Right ventricle myocardium inferior (tissue), 1 donor: ENCODE results near the gene TLCD5. TPM values are rescaled to one million over a fixed set of nuclear protein-coding genes. Genes with fewer than 3 reads are reported as not detected.

Experiments used
- ATAC-seq: fragments of 200-7000 bp; cut with Tn5 transposase; one replicate; pipeline ENCODE4 v1.9.1; 2020; ENCODE audit warnings: mild to moderate bottlenecking, moderate library complexity
- DNase-seq: peaks from one replicate; pipeline ENCODE4 v3.0.0; 2021; ENCODE audit errors: missing footprints
- intact Hi-C: fragments of 100-400 bp; cut with DNase I; formaldehyde crosslinking; loops from one replicate; pipeline ENCODE4 v1.11.0; 2022
- total RNA-seq: library from RNA; stranded (reverse); fragmentation: NEBNext Ultra II Directional; extraction: Animal tissue kit (Norgen Biotek cat#: 25700); gene quantifications from one replicate; pipeline ENCODE4 v1.2.1, GENCODE V29; 2021
- donor health status: DM: no; HTN: yes; CAD: no; lungs with severe emphysema.

Gene TLCD5
- total RNA-seq, 1 donor from 2014 or later: 8.4 TPM

DNA sequence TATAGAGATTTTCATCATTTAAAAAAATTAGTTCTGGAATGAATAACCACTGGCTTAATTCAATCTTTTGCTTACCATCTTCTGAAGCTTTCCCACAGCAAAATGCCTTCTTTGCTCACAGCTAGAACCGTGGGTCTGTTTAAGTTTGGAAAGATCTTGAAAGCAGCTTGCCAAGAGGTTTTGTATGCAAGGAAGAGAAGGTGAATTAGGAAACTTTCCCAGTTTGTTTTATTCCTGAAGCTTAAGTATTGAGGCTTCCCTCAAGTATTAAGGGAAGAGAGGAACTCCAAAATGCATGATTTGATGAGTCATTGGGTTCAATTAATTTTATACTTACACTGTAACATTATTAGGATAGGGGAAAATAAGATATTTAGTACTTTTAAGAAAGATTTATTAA is 9.2 kb downstream of the TLCD5 start:
- DNase-seq: no peak
- ATAC-seq: no peak
- intact Hi-C loops: loop anchor here (10.0 kb wide), 1 partner anchor 620 kb away; no protein-coding TSS in a partner anchor

DNA sequence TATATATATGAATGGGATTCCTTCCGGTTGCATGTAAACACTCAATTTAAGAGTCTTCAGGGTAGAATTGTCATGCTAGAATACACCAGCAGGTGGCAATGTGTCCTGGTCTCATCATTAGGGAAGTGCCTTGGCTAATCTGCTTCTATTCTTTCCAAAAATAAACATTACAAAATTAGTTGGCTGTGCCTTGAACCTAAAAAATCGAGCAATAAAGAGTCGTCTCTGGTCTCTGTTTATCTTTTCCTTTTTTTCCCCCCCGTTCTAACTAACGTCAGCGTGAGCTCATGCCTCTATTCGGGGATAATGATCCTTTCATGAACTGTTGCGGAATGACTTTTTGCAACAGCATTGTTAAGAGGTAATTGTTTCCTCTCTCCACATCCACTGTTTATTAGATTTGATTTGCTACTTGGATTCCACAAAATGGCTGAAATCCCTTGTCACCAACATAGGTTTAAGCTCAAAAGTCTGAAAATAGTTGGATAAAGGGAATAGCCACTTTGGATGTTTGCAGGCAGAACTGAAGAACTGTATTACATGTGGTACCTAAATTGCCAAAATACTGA is 9.9 kb downstream of the TLCD5 start:
- DNase-seq: no peak
- peak; percentile 36 for ATAC-seq
- intact Hi-C loops: loop anchor here (5.0 to 10.0 kb wide), 2 partner anchors 42 to 620 kb away; no protein-coding TSS in a partner anchor

DNA sequence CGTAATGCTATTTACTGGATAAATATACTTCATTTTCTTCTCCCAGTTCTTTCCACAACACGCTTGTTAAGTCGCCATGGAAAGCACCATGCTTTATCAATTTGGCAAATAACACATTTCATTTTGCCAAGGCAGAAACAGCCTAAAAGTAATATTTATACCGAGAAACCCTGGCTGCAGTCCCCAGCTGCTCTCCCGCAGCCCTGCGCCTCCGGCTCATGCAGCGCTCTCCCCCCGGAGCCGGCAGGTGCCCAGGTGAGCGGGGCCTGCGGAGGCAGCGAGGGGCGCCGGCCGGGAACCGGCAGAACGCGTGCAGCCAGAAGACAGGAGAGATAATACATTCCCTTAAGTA is 10.4 kb downstream of the TLCD5 start:
- intact Hi-C loops: loop anchor here (5.0 to 10.0 kb wide), 2 partner anchors 42 to 619 kb away; no protein-coding TSS in a partner anchor
- peak; percentile 27 for ATAC-seq

DNA sequence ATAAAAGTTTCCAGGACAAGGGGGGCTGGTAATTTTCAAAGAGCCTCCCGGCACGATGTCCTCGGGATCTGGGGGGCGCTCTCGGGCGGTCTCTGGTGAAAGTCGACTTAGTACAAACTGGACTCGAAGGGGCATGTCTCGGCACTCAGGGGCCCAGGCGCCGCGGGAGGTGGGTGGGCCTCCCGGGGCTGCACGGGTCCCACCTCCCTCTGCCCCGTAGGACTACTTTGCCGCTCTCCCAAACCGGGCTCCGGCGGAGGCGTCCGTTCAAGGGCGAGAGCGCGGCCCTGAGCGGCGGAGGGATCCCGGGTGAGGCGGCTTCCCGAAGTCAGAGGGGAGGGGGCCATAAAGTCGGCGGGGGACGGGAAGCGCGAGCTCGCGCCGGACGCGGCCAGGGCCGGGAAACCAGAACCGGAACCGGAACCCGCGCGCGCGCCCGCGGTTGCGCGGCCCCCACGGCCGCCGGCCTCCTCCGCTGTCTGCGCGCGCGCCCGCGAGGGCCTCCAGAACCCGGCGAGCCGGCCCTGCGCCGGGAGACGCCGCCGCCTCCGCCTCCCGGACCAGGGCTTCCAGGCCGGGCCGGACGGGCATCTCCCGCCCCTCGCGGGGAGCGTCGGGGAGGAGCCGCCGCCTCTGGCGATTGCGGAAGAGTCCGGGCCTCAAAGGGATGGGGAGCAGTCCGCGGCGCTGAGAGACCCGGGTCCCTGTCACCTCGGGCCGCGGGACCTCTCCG is 11.0 kb downstream of the TLCD5 start, which contains the start of gene ARHGEF12:
TSS of gene ARHGEF12 (plus strand) at position 506 of the 733 bp plus-strand sequence. CDS start 831 bp downstream, outside the sequence.
- intact Hi-C loops: loop anchor here (2.0 to 10.0 kb wide), 4 partner anchors 41 to 619 kb away; no protein-coding TSS in a partner anchor
- peak; percentile 96 for DNase-seq
- ATAC-seq: peak; percentile 84

More for the DNA sequence above, 10.4 kb downstream of the TLCD5 start:
- DNase-seq: no peak

GRCh38 chr11:120336641-120337354 is 11.7 kb downstream of the TLCD5 start:
- peak; percentile 77 for DNase-seq
- peak; percentile 29 for ATAC-seq
- intact Hi-C loops: loop anchor here (2.0 to 10.0 kb wide), 4 partner anchors 41 to 618 kb away; no protein-coding TSS in a partner anchor

DNA sequence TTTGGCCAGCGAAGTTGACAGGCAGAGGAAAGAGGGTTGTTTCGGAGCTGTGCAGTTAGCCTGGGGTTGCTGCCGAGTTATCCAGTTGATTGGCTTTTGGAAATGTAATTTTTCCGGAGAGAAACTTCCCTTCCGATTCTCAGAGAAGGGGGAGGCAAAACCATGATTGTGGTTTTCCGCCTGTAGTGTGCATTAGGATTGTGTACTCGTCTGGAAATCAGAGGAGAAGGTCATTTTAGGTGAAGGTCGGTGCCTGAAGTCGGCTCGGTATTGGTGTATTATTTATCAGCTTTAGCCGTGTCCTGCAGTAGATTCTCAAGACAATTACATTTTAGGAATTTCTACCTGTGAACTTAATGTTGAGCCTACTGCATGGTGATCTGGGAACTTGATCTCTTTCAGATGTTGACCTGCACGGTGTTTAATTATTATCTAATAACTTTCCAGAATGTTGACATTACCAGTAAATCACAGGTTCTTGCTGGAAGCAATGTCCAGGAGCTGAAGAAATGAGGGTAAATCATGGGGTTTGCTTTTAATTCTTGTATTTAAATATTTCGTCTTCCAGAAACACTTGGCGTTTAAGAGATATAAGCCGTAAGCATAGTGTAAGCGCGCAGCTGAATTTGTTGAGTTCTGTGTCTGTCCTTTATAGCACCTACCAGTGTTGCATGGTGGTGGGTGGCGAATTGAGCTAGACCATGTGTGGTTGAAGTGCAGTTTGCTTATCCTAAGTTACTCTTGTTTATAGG is 12.4 kb downstream of the TLCD5 start:
- ATAC-seq: no peak
- DNase-seq: no peak
- intact Hi-C loops: loop anchor here (2.0 to 10.0 kb wide), 4 partner anchors 40 to 617 kb away; no protein-coding TSS in a partner anchor

DNA sequence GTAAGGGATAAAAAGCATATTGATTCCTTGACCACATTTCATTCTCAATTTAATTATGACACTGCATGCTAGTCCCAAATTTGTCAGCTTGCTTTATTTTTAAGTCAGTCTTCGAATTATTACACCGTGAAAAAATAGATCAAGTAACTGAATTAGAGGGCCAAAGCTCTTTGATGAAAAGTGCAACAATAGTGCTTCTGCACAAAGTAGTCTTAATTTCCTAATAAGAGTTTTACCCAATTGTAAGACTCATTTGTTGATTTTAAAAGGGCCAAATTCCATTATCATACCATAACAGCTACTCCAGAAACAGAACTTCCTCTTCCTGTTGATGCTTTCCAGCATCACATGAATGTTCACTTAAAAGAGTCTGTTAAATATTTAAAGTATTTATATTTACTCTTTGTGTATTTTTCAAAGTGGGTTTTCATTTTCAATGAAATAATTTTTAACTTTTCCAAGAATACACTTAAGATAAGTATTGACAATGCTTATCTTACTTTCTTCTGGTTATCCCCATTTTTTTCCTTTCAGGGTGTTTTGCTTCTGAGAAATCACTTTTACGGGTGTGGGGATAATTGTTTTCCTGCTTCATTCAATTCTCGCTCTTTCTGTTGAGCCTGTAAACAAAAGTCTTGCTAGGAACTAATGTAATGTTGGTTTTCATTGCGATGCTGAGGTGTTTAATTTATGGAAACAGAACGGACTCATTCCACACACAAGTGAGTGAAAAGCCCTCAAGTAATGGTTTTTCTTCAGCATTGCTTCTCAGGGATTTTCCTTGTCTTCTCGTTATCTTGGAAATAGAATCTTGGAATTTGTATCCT is 13.2 kb downstream of the TLCD5 start:
- intact Hi-C loops: loop anchor here (5.0 to 10.0 kb wide), 2 partner anchors 39 to 616 kb away; no protein-coding TSS in a partner anchor
- DNase-seq (no peak), ATAC-seq (no peak)

DNA sequence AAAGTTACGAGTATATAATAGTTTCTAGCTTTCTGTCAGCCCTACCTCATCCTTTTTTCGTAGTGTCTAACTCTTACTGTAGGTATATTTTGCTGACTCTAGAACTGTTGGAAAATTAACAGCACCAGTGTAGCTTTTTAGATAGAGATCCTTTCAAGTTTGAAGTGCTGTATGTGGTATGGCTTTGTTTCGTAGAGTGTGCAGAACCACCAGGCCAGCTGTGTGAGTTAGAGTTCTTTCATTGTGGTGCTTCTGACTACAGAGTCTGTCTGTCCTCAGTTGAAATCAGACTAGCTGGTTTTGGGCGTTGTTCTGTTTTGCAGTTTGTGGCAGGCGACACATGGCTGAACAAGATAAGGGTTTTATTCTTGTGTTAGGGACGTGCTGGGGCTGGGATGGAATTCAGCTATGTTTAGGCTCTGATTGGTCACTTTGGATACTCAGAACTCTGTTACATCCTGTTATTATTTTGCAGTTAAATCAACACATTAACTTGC is 14.3 kb downstream of the TLCD5 start:
- intact Hi-C loops: loop anchor here (5.0 to 10.0 kb wide), 2 partner anchors 38 to 615 kb away; no protein-coding TSS in a partner anchor
- DNase-seq (no peak), ATAC-seq (peak; percentile 40)

DNA sequence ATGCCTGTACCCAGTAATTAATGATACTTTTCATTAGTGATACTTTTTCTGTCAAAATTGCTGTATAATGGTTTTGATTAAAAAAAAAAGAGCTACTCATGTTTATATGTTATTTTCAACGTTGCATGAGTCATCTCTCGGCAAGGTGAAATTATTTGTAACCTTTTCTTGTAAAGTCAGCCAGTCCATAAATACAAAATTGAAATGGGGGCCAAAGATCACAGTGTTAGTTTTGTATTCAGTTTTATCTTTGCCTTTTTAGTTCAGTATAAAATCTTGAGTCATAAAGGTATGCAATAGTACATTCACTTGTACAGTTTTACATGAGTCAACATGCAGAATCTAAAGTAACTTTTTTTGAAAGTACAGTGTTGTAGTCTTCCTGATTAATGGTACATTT is 15.4 kb downstream of the TLCD5 start:
- intact Hi-C loops: no loop called here
- ATAC-seq (no peak), DNase-seq (no peak)

DNA sequence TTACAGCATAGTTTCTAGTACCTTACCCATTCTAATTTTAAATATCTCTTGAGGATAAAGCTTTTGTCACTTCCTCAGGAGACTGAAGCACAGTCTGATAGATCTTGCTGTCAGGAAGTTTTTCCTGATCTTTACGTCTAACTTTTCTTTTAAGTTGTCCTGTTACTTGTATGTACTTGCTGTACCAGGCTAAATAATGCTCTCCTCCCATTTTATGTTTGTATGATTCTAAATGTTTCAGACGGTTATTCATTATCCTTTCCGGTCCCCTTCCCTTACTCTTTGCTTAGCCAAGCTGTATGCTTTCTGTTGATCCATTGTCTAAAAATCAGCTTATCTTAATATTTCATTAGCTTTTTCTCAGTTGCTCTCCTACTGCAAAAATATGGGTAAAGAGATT is 17.1 kb downstream of the TLCD5 start:
- intact Hi-C loops: no loop called here
- no peak for ATAC-seq
- no peak for DNase-seq

DNA sequence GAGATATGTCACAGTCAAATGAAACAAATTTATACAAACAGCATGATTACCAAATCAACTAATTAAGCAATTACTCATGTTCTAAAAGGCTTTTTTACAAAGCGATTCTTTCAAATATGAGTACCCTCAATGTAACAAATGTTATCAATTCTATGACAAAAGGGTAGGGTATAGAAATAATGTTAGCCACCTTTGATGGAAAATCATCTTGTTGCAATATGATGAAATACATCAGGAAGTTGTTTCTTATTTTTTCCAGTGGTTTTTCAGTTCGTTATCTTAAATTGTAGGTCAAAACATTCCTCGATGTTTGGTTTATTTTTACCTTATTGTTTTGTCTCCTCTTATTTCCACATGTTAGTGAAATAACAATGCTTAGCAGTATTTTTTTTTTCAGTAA is 17.6 kb downstream of the TLCD5 start:
- intact Hi-C loops: no loop called here
- DNase-seq (no peak), ATAC-seq (no peak)

GRCh38 chr11:120343429-120343828 is 18.3 kb downstream of the TLCD5 start:
- DNase-seq (no peak), ATAC-seq (no peak)
- intact Hi-C loops: no loop called here

DNA sequence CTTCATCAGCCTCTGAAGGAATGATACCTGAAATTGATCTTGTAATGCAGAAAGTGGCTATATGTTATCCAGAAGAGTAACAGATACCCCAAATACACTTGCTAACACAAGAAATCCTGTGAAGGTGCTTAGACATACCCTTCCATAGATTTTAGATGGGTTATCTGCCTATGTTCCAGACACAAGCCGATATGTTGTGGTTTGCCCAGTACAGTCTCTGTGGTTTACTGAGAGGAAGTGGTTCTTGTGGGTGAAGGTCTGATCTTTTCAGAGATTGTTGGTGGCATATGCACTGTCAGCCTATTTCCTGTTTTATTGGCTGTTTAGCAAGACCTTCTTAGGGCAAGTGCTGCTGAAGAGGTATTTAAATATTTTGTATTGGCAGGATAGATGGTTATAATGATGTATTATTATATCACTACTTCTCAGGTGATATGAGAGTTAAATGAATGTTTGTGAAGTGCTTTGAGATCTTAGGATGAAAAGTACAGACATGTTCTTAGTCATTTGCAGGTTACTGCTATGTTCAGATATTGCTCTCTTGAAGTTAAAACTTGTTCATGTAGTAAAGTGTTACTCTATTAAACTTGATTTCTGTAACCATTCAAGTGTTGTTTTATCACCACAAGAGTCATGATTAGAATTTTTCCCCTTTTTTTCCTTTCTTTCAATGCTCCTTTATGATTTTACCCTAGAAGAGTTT is 19.4 kb downstream of the TLCD5 start:
- DNase-seq (no peak), ATAC-seq (no peak)
- intact Hi-C loops: no loop called here

- intact Hi-C loops: no loop called here
- ATAC-seq: no peak
- no peak for DNase-seq
These were observed 21.1 kb downstream of the TLCD5 start for GRCh38 chr11:120346233-120346632.

- intact Hi-C loops: no loop called here
- no peak for DNase-seq
- ATAC-seq: no peak
These were observed 25.5 kb downstream of the TLCD5 start for GRCh38 chr11:120350637-120351036.

- DNase-seq (no peak), ATAC-seq (no peak)
- intact Hi-C loops: no loop called here
These were observed 27.3 kb downstream of the TLCD5 start for GRCh38 chr11:120352405-120352804.

DNA sequence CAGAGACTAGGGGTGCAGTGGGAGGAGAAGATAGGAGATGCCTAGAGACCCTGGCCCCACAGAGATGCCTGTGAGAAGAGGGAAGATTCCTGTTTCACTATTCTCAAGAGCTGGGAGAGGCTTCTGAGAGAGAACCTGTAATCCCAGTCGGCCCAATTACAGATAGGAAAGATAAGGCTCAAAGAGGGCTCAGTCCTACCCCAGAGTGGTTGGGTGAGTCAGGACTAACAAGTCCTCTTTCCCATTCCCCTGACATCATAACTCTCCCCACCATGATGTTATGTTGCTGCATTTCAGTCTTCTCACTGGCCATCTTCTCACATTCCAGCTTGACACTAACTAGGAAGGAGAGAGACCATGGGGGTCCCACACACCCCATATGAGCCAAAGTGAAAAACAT is 29.0 kb downstream of the TLCD5 start:
- intact Hi-C loops: no loop called here
- DNase-seq (no peak), ATAC-seq (no peak)
